ENCODE results near the gene TBC1D30.

- no peak for TF ChIP-seq CTCF (IDR thresholded peaks at IDR 0.05)
- TF ChIP-seq POLR2A (IDR thresholded peaks at IDR 0.05): no peak
Observed at GRCh38 chr12:64858882-64859605, 34.6 kb downstream of the TBC1D30 start.
